GM12878 (cell line): ENCODE results near the gene OCA2. TPM values are rescaled to one million over a fixed set of nuclear protein-coding genes. Genes with fewer than 3 reads are reported as not detected.

Source experiments
- ATAC-seq: fragments of 200-7000 bp; cut with Tn5 transposase; 3 replicates; pipeline ENCODE4 v1.9.1; 2020; ENCODE audit warnings: mild to moderate bottlenecking, moderate library complexity
- BruUV-seq: library from RNA; stranded (reverse); fragments of 400-500 nt; replicated peaks from 2 replicates; lab custom pipeline; 2021; lab: Mats Ljungman, UMichigan
- CTCF ChIA-PET: fragments of 300-600 bp; sonication (Branson Sonifier 250); formaldehyde crosslinking; extraction: SDS; loops from one replicate; lab custom pipeline; 2021; ENCODE audit warnings: inconsistent platforms; lab: Yijun Ruan, JAX
- POLR2A ChIA-PET: fragments of 350-600 bp; formaldehyde crosslinking; extraction: SDS; loops from one replicate; lab custom pipeline; 2021; ENCODE audit warnings: inconsistent platforms; lab: Charles Lee
- RAD21 ChIA-PET: fragments of 300-600 bp; sonication (Branson Sonifier 250); formaldehyde crosslinking; loops from one replicate; lab custom pipeline; 2023; ENCODE audit warnings: antibody characterized with exemption; ENCODE audit not compliant: unreplicated experiment; lab: Charles Lee
- SMC1A ChIA-PET: fragments of 300-600 bp; sonication (Branson Sonifier 250); formaldehyde crosslinking; loops from one replicate; lab custom pipeline; 2023; ENCODE audit not compliant: unreplicated experiment, uncharacterized antibody; lab: Charles Lee
- DNase-seq: peaks from one replicate; pipeline ENCODE4 v3.0.0-alpha.2; 2011; ENCODE audit warnings: low read depth, low spot score
- FAIRE-seq: peaks from 3 replicates; lab custom pipeline; 2011; peaks lifted over from hg19 to GRCh38; lab: Jason Lieb, UNC
- H2AFZ ChIP-seq: 2 replicates; pipeline ENCODE4 v1.6.0; 2011; ENCODE audit warnings: low read depth, low read length, control low read depth; ENCODE audit not compliant: control insufficient read depth
- H3K27ac ChIP-seq: 2 replicates; pipeline ENCODE4 v1.5.1; 2011; ENCODE audit warnings: control low read depth; ENCODE audit not compliant: control insufficient read depth, insufficient read depth
- H3K27me3 ChIP-seq, 2 experiments: replicated peaks in 1 of 2; 2 replicates each; pipeline versions ENCODE4 v1.6.0 to v1.6.1; 2011; ENCODE audit warnings: low read length in 1 of 2; ENCODE audit not compliant: control insufficient read depth in 2 of 2, insufficient read depth in 2 of 2
- H3K36me3 ChIP-seq, 2 experiments: 2 replicates each; pipeline ENCODE4 v1.5.1; 2011; ENCODE audit warnings: low read length in 1 of 2; ENCODE audit not compliant: control insufficient read depth in 2 of 2, insufficient read depth in 2 of 2
- H3K4me1 ChIP-seq: 2 replicates; pipeline ENCODE4 v1.6.1; 2011; ENCODE audit warnings: mild to moderate bottlenecking, low read length, moderate library complexity, mixed read lengths; ENCODE audit not compliant: control insufficient read depth, insufficient read depth
- H3K4me2 ChIP-seq: 2 replicates; pipeline ENCODE4 v1.6.0; 2011; ENCODE audit warnings: control low read depth; ENCODE audit not compliant: control insufficient read depth, insufficient read depth
- H3K4me3 ChIP-seq: fragments of 200-600 bp; sonication (generic); 2 replicates; pipeline ENCODE4 v1.5.1; 2016
- H3K79me2 ChIP-seq: 2 replicates; pipeline ENCODE4 v1.6.0; 2011; ENCODE audit warnings: low read length; ENCODE audit not compliant: control insufficient read depth, insufficient read depth
- H3K9ac ChIP-seq: 2 replicates; pipeline ENCODE4 v1.8.0; 2011; ENCODE audit warnings: low read length, control low read depth, mixed read lengths; ENCODE audit not compliant: control insufficient read depth, insufficient read depth
- H3K9me3 ChIP-seq: replicated peaks from 3 replicates; pipeline ENCODE4 v1.5.1; 2011; ENCODE audit warnings: mild to moderate bottlenecking, low read length; ENCODE audit not compliant: control insufficient read depth, insufficient read depth
- H4K20me1 ChIP-seq: 2 replicates; pipeline ENCODE4 v1.6.0; 2011; ENCODE audit not compliant: control insufficient read depth, insufficient read depth
- CEBPB ChIP-seq, 2 experiments: fragments of 150-350 bp in 1 of 2; IDR thresholded peaks; 2 replicates each; pipeline ENCODE4 v1.6.1; 2012 to 2014; ENCODE audit warnings: low read depth in 2 of 2, low read length in 2 of 2, borderline replicate concordance in 1 of 2, inconsistent platforms in 1 of 2
- CHD2 ChIP-seq: IDR thresholded peaks from 2 replicates; pipeline ENCODE4 v1.6.1; 2011; ENCODE audit warnings: low read depth, low read length, improper control_type of control experiment, borderline replicate concordance
- CREM ChIP-seq: IDR thresholded peaks from 2 replicates; pipeline ENCODE4 v1.6.1; 2014; ENCODE audit warnings: antibody characterized with exemption, low read depth
- GATAD2B ChIP-seq: fragments of 450-650 bp; conservative IDR thresholded peaks from 2 replicates; pipeline ENCODE4 v1.6.1; 2017; ENCODE audit warnings: low read depth, mild to moderate bottlenecking, moderate library complexity
- HDAC6 ChIP-seq: fragments of 200-600 bp; sonication (generic); IDR thresholded peaks from one replicate; pipeline ENCODE4 v1.8.0; 2017; ENCODE audit warnings: antibody characterized with exemption; ENCODE audit not compliant: unreplicated experiment
- JUND ChIP-seq: IDR thresholded peaks from 2 replicates; pipeline ENCODE4 v1.6.1; 2012; ENCODE audit warnings: low read depth, mild to moderate bottlenecking, low read length, improper control_type of control experiment, moderate library complexity
- NR2F1 ChIP-seq: fragments of 450-650 bp; conservative IDR thresholded peaks from 2 replicates; pipeline ENCODE4 v1.6.1; 2017; ENCODE audit warnings: mild to moderate bottlenecking
- POLR2A ChIP-seq: IDR thresholded peaks from 2 replicates; pipeline ENCODE4 v1.6.1; 2011; ENCODE audit warnings: low read depth, mild to moderate bottlenecking, low read length
- TARDBP ChIP-seq: IDR thresholded peaks from 2 replicates; pipeline ENCODE4 v1.6.1; 2016; ENCODE audit warnings: borderline replicate concordance
- ZNF207 ChIP-seq: fragments of 450-650 bp; IDR thresholded peaks from 2 replicates; pipeline ENCODE4 v1.6.1; 2014; ENCODE audit warnings: antibody characterized with exemption, mild to moderate bottlenecking, borderline replicate concordance
- ZSCAN29 ChIP-seq: fragments of 450-650 bp; IDR thresholded peaks from 2 replicates; pipeline ENCODE4 v1.6.1; 2017; ENCODE audit warnings: mild to moderate bottlenecking, moderate library complexity
- WGBS: methylation state at CpG from one replicate; pipeline ENCODE4 v1.1.6; 2016; ENCODE audit warnings: low lambda C conversion rate; ENCODE audit not compliant: insufficient replicate concordance, insufficient coverage; ENCODE audit errors: missing lambda C conversion rate; 5-methylcytosine and 5-hydroxymethylcytosine counted together
- in situ Hi-C: fragments of 300-500 bp; cut with MboI; formaldehyde crosslinking; loops from 9 replicates; pipeline ENCODE4 v1.14.3; 2018; ENCODE audit warnings: mixed read lengths
- intact Hi-C: fragments of 100-400 bp; cut with micrococcal nuclease; formaldehyde crosslinking; loops from one replicate; pipeline ENCODE4 v1.14.2; 2022; ENCODE audit not compliant: unreplicated experiment
- polyA plus RNA-seq, 11 experiments: library from polyadenylated mRNA; depleted of rRNA in 4 of 11; unstranded in 6 of 11; stranded (reverse) in 5 of 11; fragments of >200 nt; fragmentation: Nextera tagmentation in 4 of 11; fragmentation: Illumina TruSeq in 1 of 11; extraction: Ambion mirVana in 4 of 11; extraction: Trizol in 1 of 11; gene quantifications; 1 replicate in 1 of 11; 2 replicates in 10 of 11; pipeline versions ENCODE4 v1.2.1 to v1.2.3, GENCODE V29; 2011 to 2016; ENCODE audit warnings: inconsistent platforms in 2 of 11, missing spikeins in 2 of 11, low read depth in 1 of 11
- total RNA-seq, 4 experiments: library from RNA; depleted of rRNA in 3 of 4; stranded (reverse); fragments of >200 nt in 3 of 4; fragmentation: Illumina TruSeq in 1 of 4; extraction: Trizol in 1 of 4; gene quantifications; 2 replicates each; pipeline versions ENCODE4 v1.2.1 to v1.2.3, GENCODE V29; 2013 to 2021

The OCA2 gene
- total and polyA plus RNA-seq, 10 of the 15 experiments (the other 5 are each of a cell fraction or from before 2014, with no cell fraction given) = 0.04 to 1.8 TPM; not detected in 8

- no peaks in the 10 kb centered on the region for H3K79me2 ChIP-seq
- no peak for FAIRE-seq
- POLR2A ChIA-PET = no interaction called here
- TF ChIP-seq HDAC6 (no peak), CHD2 (no peak), ZNF207 (no peak), ZSCAN29 (no peak), CREM (no peak), NR2F1 (no peak), CEBPB (IDR thresholded peaks at IDR 0.05; ENCODE audit: borderline replicate concordance in 1 of 2, low read depth in 2 of 2, low read length in 2 of 2) (no peak), JUND (no peak)
- H3K27me3 ChIP-seq = no peaks in the 10 kb centered on the region
- 28% methylated on average over 10 of the region's 10 CpGs for WGBS
- RAD21 ChIA-PET = no interaction called here
- intact Hi-C loops (no loop called here), in situ Hi-C loops (no loop called here)
- SMC1A ChIA-PET = interaction anchor here (1.2 kb wide), 1 partner anchor 67 kb away, joined by 3 read pairs; no protein-coding TSS in a partner anchor
- no peak overlapping the region for H3K4me2 ChIP-seq
- H3K36me3 ChIP-seq = no peaks in the 10 kb centered on the region
- BruUV-seq = no TSS peak
- CTCF ChIA-PET = no interaction called here
- no peak overlapping the region for H3K9ac ChIP-seq
- no peaks in the 10 kb centered on the region for H4K20me1 ChIP-seq
- H3K27ac ChIP-seq = no peak overlapping the region
- ATAC-seq = no peak
- H3K4me3 ChIP-seq = no peak overlapping the region
- H2AFZ ChIP-seq = no peak overlapping the region
- DNase-seq = no peak
- no peaks in the 10 kb centered on the region; the same call in 2 of the 3 replicates for H3K9me3 ChIP-seq
- no peaks in the 10 kb centered on the region for H3K4me1 ChIP-seq
These were observed 140.1 kb downstream of the OCA2 start for GRCh38 chr15:27958911-27959578.

GRCh38 chr15:27956285-27956684 lies 142.8 kb downstream of the OCA2 start:
- intact Hi-C loops (no loop called here), in situ Hi-C loops (no loop called here)
- 19% methylated on average over 8 of the region's 8 CpGs for WGBS
- ChIA-PET RAD21 (no interaction called here), SMC1A (no interaction called here), CTCF (no interaction called here), POLR2A (no interaction called here)
- no peaks in the 10 kb centered on the region; the same call in 2 of the 3 replicates for H3K9me3 ChIP-seq
- H4K20me1 ChIP-seq = no peaks in the 10 kb centered on the region
- no peak overlapping the region for H3K4me2 ChIP-seq
- no peaks in the 10 kb centered on the region for H3K27me3 ChIP-seq
- no peak overlapping the region for H3K27ac ChIP-seq
- H2AFZ ChIP-seq = no peak overlapping the region
- H3K79me2 ChIP-seq = no peaks in the 10 kb centered on the region
- no peaks in the 10 kb centered on the region for H3K36me3 ChIP-seq
- H3K4me3 ChIP-seq = no peak overlapping the region
- no peaks in the 10 kb centered on the region for H3K4me1 ChIP-seq
- H3K9ac ChIP-seq = no peak overlapping the region
- BruUV-seq = no TSS peak
- TF ChIP-seq GATAD2B (no peak), JUND (no peak), TARDBP (no peak), POLR2A (no peak)
- FAIRE-seq (no peak), ATAC-seq (no peak), DNase-seq (no peak)
